ENCODE measurements around the gene NAA10.

- no peak for TF ChIP-seq POLR2A (IDR thresholded peaks at IDR 0.05)
- TF ChIP-seq, protein P1, sequence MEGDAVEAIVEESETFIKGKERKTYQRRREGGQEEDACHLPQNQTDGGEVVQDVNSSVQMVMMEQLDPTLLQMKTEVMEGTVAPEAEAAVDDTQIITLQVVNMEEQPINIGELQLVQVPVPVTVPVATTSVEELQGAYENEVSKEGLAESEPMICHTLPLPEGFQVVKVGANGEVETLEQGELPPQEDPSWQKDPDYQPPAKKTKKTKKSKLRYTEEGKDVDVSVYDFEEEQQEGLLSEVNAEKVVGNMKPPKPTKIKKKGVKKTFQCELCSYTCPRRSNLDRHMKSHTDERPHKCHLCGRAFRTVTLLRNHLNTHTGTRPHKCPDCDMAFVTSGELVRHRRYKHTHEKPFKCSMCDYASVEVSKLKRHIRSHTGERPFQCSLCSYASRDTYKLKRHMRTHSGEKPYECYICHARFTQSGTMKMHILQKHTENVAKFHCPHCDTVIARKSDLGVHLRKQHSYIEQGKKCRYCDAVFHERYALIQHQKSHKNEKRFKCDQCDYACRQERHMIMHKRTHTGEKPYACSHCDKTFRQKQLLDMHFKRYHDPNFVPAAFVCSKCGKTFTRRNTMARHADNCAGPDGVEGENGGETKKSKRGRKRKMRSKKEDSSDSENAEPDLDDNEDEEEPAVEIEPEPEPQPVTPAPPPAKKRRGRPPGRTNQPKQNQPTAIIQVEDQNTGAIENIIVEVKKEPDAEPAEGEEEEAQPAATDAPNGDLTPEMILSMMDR (IDR thresholded peaks at IDR 0.05): no peak
- no peak for TF ChIP-seq EP300 (IDR thresholded peaks at IDR 0.05)
Measured at GRCh38 chrX:153887385-153887784, 47.5 kb downstream of the NAA10 start.

Measured in tibial nerve (tissue), 4 donors.